AG20443 (cell line): Measurements from ENCODE around the gene PRAME.
A peak's percentile ranks its signal among the peaks of the same experiment; 100 is the strongest.

ENCODE experiments used
- DNase-seq: peaks from one replicate; pipeline ENCODE4 v3.0.0; 2012; ENCODE audit warnings: low spot score, mixed read lengths

Gene PRAME

DNA sequence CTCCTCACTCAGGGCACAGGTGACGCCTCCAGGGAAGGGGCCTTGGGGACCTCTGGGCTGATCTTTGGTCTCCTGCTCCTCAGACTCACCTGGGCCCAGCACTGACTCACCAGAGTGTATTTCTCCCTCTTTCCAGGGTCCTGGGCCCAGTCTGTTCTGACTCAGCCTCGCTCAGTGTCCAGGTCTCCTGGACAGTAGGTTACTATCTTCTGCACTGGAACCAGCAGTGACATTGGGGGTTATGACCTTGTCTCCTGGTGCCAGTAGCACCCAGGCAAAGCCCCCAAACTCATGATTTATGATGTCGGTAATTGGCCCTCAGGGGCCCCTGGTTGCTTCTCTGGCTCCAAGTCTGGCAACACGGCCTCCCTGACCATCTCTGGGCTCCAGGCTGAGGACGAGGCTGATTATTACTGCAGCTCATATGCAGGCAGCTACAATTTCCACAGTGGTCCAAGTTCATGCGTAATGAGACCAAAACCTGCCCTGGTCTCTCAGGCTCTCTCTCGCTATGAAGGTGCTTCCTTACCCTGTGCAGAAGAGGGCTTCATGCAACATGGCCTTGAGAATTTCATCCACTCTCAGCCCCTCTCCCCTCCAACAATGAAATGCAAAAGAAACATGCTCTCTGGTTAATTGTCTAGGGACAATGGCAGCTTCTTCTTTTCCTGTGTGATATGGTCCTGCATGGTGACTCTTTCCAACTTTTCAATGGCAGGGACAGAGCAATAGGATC, 21.0 kb upstream of the PRAME start:
- DNase-seq = no peak

DNA sequence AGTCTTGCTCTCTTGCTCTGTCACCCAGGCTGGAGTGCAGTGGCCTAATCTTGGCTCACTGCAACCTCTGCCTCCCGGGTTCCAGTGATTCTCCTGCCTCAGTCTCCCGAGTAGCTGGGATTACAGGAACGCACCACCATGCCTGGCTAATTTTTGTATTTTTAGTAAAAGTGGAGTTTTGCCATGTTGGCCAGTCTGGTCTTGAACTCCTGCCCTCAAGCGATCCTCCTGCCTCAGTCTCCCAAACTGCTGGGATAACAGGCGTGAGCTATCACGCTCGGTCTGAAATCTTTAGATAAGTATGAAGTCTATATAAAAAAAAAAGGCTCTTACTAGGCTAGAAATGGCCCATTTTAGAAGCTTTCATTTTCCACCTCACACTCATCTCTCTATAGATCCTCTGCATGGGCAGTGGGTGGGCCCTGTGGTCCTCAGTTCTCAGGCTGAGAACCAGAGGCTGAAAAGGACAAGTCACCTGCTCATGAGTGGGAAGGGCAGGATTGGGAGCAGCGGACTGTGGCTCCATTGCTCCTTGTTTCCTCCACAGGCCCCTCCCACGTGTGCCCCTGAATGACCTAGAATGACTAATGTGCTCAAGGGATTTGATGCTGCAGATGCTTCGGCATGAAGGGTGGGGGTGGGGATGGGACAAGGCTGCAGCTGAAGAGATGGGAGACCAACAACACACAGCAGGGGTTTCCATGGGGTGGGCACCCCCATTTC, 19.8 kb upstream of the PRAME start:
- peak; percentile 33 for DNase-seq

DNA sequence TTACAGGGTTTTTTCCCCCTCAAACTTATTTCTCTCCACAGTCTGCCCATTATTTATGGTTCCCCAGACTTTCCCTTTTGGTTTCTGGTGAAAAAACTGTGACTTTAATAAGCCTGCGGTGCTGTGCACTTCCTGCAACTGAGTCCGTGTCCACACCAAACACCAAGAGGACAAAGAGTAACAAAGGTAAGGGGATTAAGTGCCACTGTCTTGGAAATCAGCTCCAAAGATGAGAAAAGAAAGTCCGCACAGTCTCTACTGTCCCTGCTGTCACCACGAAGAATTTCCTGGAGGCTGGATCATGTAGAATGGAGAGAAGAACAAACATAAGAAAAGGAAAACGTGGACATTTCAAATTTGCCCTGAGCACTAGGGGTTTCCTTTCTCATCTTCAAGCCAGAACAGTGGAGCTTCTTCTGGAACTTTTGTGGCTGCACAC, 17.9 kb upstream of the PRAME start:
- no peak for DNase-seq

DNA sequence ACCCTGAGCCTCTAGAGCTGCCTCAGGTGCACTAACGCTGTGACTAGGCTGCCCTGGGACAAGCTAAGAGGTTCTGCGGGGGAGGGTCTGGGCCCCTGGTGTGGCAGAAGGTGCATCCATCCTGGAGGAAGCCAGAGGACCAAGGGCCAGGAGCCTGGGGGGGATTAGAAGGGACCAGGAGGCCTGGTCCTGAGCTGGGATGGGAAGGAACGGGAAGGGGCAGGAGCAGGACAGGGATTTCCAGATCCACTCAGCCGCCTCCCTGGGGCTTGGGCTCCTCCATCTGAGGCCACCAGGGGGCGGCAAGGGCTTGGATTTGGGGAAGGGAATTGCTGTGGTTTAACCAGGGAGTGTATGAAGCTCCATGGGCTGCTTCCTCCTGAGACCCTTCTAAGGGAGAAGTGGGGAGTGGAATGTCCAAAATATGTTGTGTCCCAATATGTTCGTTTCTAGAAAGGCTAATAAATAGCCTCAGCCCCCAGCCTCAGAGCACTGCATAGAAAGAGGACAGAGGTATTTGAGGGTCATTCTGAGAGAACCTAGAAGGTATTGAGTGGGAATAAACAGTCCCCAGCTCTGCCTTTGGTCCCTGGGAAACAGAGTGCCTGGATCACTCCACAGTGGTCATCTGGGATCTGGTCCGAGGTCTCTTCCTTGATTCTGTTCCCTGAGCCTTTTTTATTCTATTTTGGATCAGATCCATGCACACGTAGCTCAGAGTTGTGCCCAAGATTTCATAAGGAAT, 17.4 kb upstream of the PRAME start:
- DNase-seq = peak; percentile 80

DNA sequence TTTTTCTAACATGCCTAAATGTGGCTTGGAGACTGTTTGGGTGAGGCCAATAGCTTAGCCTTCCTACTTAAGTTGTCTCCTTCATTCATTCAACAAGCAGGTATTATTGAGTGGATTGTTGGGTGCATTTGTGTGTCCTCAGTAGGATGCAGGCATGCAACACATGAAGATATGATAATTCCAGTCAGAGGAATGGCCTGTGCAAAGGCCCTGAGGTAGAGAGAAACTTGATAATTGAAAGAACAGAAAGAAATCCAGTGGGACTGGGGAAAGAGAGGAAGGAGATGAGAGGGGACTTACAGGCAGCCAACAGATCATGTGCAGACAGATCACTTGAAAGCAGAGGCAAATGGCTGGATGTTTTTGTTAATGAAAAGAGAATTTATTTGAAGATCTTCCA, 15.3 kb upstream of the PRAME start:
- DNase-seq = no peak

DNA sequence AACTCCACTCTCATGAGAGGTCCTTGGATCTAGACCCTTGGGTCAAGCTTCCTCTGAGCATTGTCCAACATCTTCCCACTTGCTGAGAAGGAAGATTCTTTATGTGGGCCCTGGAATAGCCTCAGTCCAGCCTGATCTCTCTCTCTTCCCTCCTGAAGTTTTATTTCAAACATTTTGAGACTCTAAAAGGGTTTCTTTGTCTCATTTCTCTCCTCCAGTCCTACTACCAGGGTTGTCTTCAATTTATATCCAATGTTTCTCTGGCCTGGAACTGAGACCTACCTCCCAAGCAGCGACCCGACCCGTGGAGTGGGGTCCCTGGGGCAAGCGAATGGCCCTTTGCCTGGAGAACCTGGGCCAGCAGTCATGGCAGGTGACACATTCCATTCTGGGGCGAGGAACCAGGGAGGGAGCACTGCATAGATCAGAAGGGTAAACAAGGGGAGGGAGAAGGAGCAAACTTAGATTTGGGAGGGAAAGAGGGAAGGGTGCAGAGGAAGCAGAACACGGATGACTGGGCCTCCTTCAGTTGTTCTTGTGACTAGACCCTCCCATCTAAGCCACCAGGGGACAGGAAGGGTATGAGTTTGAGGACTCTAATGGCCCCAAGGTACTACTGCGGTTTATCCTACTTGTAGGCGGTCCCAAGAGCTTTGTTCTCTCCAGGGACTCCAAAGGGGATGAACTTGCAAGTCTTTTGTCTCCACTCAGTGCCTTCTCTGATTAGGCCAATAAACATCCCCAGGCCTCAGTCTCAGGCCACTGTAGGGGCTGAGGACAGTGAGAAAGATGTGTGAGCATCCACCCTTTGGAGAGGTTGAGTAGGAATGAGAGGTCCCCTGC, 14.2 kb upstream of the PRAME start:
- DNase-seq = no peak

DNA sequence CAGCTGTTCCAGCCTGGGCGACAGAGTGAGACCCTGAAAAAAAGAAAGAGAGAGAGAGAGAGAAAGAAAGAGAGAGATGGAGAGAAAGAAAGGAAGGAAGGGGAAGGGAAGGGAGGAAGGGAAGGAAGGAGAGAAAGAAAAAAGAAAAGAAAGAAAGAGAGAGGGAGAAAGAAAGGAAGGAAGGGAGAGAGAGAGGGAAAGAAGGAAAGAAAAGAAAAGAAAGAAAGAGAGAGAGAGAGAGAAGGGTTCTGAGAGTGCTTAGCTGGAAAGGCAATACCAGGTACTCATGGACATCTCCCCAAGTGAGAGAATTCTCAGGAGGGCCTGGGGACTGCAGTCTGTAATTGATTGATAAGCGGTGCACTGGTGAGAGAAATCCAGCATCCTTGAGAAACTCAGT, 12.8 kb upstream of the PRAME start:
- no peak for DNase-seq

DNA sequence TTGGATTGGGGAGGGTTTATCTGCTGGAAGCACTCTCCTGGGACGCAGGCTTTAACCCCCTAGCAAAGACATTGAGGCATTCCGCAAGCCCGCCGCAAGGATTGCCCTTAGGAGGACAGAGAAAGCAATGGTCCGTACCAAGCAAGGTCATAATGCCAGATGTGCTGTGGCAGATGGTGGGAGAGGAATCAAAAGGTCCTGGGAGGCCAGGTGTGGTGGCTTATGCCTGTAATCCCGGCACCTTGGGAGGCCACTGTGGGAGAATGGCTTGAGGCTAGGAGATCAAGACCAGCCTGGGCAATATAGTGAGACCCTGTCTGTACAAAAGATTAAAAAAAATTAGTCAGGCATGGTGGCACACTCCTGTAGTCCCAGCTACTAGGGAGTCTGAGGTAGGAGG, 12.4 kb upstream of the PRAME start:
- no peak for DNase-seq

DNA sequence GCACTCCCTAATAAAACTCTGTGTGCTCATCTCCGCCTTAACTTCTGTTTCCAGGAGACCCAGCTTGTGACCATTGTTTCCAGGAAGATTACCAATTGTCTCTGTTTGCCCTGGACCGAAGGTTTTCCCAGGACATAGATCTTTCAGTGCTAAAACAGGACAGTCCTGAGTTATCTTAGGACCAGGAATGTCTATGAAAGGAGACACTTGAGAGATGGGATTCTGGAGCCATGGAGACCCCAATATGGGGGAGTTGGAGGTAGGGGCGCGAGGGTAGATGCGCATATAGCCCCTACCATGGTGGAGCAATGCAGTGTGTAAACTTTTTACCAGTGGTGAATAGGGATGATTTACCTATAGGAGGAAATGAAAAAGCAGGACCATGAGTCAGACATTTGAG, 10.2 kb upstream of the PRAME start:
- no peak for DNase-seq

DNA sequence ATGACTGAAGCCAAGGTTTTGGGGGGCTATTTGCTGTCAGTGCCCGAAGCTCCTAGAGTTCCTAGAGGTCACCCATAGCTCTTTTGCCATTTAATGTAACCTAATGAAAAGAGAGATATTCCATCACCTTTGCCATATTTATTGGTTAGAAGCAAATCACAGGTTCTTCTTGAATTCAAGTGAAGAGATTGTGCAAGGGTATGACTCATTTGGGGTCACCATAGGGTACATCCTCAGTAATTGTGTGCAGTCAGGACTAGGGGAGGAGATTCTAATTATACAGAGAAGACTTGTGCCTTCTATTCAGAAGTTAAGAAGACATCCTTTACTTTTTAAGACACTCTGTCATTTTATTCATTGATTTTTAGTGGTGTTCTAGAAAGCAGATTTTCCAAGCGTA, 6.9 kb upstream of the PRAME start:
- no peak for DNase-seq

DNA sequence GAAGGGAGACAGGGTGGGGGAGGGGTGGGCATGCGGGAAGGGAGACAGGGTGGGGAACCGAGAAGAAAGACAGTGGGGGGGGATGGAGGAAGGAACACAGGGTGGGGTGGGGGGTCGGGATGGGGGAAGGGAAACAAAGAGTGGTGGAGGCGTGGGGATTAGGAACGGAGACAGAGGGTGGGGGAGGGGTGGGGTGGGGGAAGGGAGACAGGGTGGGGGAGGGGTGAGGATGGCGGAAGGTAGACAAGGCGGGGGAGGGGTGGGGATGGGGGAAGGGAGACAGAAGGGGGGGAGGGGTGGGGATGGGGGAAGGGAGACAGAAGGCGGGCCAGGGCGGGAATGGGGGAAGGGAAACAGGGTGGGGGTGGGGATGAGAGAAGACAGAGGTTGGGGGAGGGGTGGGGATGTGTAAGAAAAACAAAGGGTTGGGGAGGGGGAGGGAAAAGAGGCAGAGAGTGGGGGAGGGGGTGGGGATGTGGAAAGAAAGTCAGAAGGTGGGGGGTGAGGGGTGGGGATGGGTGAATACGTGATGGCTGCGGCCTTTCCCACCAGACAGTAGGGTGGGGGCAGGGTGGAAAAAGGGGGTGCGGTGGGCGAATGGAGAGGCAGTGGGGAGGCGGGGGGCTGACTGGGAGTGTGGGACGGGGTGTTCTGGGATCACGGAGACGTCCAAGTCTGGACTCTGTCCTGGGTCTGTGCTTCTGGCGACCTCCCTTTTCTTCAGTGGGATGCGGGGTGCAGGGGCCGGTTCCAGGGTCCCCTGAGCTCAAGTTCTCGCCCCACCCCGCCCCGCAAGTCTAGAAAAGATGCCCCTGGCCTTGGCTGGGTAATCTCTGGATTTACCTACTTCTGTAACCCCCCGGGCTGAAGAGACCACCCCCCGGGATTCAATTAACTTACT, 744 bp downstream of the PRAME start:
- no peak for DNase-seq

DNA sequence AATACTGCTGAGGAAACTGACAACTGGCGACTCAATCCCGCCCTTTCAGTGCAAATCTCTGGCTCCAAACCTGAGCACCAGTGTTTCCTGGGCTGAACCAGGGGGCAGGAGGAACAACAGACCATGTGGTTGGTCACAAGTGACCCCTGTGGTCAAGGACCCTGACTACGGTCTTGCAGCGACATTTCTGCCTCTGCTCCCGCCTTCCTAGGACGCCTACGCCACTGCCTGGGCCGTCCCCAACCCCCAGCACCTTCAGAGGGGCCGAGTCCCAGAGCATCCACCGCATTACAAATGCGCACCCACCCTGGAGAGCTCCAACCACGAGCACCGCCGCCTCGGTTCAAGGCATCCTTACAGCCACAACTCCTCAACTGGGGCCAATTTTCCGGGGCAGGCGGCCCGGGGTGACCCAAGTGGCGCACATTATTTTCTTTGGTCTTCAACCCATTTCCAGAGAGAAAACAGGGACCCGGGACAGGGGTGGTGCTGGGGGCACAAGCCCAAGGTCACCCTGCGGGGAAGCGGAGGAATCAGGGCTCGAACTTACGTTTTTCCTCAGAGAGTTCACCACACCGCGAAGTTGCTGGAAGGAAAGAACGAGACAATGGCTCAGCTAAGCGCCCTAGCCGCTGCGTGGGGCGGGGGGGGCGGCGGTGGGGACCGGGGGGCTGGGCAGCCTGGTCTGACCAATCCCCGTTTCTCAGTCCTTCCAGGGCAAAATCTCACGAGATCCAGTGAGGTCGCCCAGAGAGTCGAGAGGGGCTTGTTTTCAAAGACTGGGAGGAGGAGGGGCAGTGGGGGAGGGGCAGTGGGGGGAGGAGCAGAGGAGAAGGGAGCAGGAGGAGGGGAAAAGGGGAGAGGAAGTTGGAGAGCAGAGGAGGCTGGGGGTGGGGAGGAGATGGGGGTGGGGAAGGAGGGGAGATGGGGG, 1.8 kb downstream of the PRAME start:
- no peak for DNase-seq

DNA sequence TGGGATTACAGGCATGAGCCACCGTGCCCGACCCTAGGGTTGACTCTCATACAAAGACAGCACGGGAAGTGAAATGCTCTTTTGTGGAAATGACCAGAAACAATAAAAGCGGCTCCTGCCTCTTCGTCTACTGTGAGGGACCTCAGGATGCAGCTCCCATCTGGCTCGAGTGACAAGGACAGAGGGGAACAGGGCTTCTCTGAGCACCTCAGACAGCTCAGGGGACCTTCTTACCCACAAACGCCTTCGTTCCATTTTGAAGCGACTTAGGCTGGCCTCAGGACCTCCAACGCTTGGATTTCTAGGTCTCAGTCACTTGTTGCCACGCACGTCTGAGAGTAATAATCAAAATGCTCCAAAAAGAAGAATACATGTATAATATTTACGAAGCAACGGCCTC, 2.5 kb downstream of the PRAME start:
- DNase-seq = no peak

DNA sequence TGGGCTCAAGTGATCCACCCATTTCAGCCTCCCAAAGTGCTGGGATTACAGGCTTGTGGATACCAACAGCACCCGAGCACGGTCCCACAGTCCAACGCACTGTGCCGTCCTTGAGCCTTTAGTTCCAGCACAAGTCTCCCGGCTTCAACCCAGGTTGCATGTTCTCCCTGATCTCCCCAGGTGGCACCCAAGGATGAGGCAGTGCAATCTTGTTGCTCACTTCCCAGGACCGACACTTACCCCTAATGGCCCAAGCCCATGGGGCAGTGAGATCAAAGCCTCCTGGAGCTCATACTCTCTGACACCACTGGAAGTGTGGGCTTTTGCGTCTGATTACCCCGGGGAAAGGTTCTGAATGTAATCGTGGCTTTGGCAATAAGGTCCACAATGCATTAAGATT, 3.5 kb downstream of the PRAME start:
- DNase-seq = no peak

DNA sequence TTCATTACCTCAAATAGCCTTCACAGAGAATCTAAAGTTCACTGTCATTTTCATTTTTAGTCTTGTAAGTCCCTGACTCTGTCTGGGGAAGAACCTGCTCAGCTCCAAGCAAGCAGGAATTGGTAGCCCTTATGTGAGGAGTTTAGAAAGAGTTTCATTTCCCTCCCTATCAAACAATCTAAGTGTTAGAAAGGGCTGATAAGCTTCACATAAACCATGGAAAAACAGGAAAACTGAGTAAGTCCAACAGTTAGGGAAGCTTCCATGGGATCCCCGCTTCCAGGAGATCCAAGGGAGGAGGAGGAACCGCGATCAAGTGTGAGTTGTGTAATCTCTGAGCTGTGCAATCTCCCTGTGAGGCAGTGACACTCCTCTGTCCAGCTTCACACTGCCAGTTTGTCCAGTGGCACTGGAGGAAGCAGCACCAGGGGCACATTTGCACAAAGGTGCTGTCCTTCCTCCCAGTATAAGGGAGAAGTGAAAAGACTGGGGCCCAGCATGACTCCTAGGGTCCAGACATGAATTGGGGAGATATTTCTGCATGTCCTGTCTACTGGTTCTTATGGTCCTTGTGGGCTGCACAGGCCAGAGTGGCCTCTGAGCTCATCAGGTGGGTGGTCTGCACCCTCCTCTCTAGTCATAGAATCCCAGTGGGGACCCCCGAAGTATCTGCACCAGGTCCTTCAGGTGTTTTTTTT, 4.3 kb downstream of the PRAME start:
- DNase-seq = no peak

DNA sequence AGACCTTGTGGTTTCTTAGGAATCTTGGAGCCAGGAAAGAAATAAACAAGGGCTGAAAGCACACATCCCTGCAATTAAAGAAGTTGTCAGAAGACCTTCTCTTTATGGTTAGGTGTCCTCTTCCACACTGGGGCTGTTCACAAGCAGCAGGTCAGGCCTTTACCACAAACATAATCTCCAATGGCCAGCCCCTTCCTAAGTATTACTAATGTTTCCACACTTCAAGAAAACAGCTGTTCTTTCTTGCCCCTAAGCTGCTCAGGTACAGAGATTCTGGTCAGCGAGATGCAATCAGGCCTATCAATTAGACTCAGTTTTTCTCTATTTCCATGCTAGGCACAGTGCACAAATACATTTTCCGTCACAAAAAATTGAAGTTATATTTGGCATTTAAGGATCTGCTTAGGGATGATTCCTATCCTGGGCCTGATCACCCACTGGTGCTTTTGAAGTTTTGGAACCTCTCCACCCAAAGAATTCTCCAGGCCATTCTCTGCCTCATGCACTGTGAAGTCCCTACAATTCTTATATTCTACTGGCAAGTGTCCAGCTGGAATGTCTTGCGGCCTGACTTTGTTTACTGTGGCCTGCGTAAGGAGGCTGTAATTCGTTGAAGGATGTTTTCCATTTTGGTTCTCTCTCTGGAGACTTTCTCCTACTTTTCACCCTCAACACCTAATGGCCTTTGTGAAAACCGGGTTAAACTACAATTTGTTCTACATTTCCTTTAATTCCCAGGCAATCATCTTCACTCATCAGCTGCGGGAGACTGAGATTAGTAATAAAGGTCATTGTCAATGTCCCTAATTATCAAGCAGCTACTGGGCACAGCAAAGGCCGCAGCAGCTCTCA, 5.1 kb downstream of the PRAME start:
- no peak for DNase-seq

DNA sequence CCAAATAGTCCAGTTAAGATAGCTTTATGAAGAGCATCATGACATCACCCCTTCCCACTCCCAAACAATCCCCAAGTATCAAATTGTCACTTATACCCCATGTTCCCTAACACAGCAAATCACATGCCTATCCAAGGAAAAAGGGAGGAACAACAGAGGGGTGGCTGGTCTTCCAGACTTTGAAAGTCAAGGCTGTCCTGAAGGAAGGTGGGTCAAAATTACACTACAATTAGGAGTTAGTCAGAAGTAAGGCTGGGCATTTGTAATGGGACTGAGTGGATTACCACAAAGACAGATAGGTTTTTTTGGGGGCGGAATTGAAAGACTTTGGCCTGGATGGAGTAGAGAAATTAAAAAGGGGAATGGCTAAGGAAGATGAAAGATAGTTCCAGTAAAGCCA, 5.9 kb downstream of the PRAME start:
- DNase-seq = no peak

DNA sequence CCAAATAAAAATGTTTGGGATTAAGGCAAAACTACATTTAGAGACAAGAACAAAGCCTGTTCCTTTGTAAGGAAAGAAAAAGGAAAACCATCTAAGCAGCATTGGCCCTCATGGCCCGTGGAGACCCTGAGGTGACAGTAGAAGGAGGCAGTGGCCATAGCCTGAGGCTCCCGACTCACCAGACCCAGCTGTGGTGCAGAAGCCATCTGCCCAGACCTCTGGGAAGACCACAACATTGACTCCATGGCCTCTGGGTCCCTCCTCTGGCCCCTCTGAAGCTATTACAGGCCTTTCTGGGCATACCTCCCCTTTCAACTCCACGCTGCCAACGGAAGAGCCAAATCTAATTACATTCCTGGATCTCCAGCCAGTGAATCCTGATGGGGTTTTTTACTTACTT, 6.4 kb downstream of the PRAME start:
- DNase-seq = no peak
